ENCODE measurements around the gene ISG15.

DNA sequence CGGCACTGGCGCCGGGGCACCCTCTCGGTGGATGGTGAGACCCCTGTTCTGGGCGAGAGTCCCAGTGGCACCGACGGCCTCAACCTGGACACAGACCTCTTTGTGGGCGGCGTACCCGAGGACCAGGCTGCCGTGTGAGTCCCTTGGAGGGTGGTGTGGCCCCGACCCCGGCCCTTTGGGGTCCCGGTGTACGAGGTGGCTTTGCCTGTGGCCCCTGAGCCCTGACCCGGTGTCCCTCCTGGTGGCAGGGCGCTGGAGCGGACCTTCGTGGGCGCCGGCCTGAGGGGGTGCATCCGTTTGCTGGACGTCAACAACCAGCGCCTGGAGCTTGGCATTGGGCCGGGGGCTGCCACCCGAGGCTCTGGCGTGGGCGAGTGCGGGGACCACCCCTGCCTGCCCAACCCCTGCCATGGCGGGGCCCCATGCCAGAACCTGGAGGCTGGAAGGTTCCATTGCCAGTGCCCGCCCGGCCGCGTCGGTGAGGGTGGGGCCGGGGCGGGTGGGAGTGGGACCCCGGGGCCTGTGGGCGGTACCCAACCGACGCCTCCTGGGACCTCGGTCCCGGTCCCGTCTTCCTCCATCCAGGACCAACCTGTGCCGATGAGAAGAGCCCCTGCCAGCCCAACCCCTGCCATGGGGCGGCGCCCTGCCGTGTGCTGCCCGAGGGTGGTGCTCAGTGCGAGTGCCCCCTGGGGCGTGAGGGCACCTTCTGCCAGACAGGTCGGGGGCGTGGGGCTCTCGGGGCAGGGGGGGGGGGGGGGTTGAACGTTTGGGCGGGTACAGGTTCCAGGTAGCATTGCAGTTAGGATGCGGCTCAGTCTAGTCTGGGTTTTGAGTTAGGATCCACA is 36.2 kb downstream of the ISG15 start:
- TF ChIP-seq RAD21 (IDR thresholded peaks at IDR 0.05; ENCODE audit: low read depth) (no peak), EP300 (IDR thresholded peaks at IDR 0.05; ENCODE audit: borderline replicate concordance) (no peak), TAF1 (IDR thresholded peaks at IDR 0.05; ENCODE audit: low read depth) (0 out of 2 replicates have a peak, but pooled peaks have one; percentile 3), TEAD4 (IDR thresholded peaks at IDR 0.05) (no peak), FOXM1 (IDR thresholded peaks at IDR 0.05; ENCODE audit: borderline replicate concordance, low read depth) (no peak), TCF12 (IDR thresholded peaks at IDR 0.05; ENCODE audit: low read depth) (no peak), NFIC (IDR thresholded peaks at IDR 0.05) (no peak), EGR1 (IDR thresholded peaks at IDR 0.05) (no peak), CREB1 (IDR thresholded peaks at IDR 0.05; ENCODE audit: low read depth) (no peak), YY1 (IDR thresholded peaks at IDR 0.05; ENCODE audit: low read depth) (no peak), CEBPB (IDR thresholded peaks at IDR 0.05) (no peak)
- TF ChIP-seq, protein P1, sequence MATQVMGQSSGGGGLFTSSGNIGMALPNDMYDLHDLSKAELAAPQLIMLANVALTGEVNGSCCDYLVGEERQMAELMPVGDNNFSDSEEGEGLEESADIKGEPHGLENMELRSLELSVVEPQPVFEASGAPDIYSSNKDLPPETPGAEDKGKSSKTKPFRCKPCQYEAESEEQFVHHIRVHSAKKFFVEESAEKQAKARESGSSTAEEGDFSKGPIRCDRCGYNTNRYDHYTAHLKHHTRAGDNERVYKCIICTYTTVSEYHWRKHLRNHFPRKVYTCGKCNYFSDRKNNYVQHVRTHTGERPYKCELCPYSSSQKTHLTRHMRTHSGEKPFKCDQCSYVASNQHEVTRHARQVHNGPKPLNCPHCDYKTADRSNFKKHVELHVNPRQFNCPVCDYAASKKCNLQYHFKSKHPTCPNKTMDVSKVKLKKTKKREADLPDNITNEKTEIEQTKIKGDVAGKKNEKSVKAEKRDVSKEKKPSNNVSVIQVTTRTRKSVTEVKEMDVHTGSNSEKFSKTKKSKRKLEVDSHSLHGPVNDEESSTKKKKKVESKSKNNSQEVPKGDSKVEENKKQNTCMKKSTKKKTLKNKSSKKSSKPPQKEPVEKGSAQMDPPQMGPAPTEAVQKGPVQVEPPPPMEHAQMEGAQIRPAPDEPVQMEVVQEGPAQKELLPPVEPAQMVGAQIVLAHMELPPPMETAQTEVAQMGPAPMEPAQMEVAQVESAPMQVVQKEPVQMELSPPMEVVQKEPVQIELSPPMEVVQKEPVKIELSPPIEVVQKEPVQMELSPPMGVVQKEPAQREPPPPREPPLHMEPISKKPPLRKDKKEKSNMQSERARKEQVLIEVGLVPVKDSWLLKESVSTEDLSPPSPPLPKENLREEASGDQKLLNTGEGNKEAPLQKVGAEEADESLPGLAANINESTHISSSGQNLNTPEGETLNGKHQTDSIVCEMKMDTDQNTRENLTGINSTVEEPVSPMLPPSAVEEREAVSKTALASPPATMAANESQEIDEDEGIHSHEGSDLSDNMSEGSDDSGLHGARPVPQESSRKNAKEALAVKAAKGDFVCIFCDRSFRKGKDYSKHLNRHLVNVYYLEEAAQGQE (IDR thresholded peaks at IDR 0.05; ENCODE audit: low read depth) = no peak
- TF ChIP-seq, protein P2, sequence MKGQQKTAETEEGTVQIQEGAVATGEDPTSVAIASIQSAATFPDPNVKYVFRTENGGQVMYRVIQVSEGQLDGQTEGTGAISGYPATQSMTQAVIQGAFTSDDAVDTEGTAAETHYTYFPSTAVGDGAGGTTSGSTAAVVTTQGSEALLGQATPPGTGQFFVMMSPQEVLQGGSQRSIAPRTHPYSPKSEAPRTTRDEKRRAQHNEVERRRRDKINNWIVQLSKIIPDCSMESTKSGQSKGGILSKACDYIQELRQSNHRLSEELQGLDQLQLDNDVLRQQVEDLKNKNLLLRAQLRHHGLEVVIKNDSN (IDR thresholded peaks at IDR 0.05) = no peak
- TF ChIP-seq, protein P3, sequence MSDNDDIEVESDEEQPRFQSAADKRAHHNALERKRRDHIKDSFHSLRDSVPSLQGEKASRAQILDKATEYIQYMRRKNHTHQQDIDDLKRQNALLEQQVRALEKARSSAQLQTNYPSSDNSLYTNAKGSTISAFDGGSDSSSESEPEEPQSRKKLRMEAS (IDR thresholded peaks at IDR 0.05) = no peak

All from Ishikawa (cell line).